GM18508 (cell line): Measurements from ENCODE around the gene DEPP1.
A peak's percentile ranks its signal among the peaks of the same experiment; 100 is the strongest.

ENCODE experiments used
- ATAC-seq: cut with Tn5 transposase; IDR thresholded peaks from one replicate; pipeline ENCODE4 v1.9.1; 2021; ENCODE audit warnings: moderate number of reproducible peaks; ENCODE audit not compliant: insufficient read depth, unreplicated experiment

The DEPP1 gene

DNA sequence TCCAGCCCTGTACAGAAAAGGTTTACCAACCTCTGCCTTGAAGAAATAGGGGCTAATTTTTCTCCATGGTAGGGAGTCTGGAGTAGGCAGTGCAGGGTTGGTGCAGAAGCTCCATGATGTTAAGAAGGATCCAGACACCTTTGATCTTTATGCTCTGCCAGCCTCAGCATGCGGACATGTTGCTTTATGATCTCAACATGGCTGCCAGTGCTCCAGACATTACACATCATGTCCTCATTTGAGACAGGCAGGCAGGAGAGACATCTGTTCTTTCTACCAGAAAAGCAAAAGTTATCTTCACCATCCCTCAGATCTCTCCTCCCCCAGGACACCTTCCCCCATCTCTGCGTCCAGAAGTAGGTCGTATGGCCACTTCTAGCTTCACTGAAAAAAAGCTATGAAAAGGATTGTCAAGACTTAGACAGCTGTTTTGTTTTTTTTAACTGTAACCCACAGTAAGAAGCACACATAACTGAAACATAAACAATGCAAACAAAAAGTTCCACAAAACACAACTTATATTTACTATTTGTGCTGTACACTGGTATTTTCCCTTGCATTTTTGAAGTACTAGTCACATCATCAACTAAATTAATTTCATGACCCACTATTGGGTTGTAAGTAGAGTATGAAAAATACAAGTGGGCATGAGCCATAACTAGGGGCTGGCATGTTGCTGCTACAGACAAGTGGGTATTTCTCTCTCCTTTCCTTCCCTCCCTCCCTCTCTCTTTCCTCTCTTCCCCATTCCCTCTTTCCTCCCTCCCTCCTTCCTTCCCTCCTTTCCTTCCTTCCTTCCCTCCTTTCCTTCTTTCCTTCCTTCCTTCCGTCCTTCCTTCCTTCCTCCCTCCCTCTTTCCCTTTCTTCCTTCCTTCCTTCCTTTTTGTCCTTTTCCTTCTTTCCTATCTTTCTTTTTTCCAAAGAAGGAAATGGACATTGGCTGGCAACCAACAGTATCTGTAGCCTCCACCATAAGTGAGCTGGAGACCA, 21.6 kb downstream of the DEPP1 start:
- ATAC-seq, result no peak

DNA sequence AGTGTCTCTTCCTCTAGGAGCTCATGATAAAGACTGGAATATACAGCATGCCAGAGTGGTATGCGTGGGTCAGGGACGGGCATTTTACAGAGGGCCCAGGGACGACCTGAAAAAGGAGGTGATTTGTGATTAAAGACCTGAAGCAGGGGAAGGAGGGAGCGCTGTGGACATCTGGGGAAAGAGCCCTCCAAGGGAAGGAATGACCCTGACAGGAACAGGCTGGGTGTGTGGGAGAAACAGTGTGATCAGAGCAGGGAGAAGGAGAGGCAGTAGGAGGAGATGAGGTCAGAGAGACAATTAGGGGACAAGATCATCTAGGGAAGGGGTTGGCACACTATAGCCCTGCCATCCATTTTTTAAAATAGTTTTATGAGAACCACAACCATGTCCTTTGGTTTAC, 22.4 kb downstream of the DEPP1 start:
- ATAC-seq, result no peak

DNA sequence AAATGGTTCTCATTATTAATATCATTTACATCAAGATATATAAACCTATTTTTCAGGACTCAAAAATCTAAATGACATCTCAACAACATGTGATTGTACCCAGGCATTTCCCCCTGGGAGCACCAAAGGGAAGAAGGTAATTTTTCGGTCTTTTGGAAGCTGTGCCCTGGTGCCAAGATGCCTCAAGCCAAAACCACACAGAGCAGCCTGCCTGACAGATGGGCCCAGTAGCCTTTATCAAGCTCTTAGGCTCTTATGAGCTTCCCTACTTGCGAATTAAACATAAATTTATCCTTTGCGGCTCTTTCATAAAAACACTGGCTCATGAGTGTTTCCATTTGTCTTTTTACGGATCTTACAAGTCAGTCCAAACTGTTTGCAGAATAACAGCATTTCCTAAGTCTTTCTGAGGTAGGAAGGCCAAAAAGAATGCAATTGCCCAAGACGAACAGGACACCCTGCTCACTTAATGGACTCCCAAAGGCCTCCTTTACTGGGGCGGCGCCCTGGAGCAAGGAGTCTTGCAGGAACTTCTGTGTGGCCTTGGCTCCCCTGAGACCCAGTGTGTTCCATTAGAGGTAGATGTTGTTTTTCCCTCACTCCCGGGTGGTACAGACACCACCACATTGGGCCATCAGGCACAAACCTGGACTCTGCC, 23.1 kb downstream of the DEPP1 start:
- no peak for ATAC-seq

DNA sequence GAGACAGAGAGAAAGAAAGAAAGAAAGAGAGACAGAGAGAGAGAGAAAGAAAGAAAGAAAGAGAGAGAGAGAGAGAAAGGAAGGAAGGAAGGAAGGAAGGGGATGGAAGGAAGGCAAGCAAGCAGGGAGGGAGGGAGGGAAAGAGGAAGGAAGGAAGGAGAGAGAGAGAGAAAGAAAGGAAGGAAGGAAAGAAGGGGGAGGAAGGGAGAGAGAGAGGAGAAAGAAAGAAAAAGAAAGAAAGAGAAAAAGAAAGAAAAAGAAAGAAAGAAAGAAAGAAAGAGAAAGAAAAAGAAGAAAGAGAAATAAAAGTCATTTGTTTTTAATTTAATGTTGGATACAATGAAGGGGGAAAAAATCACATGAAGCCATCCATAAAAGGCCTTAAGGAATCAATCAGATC, 23.6 kb downstream of the DEPP1 start:
- no peak for ATAC-seq

DNA sequence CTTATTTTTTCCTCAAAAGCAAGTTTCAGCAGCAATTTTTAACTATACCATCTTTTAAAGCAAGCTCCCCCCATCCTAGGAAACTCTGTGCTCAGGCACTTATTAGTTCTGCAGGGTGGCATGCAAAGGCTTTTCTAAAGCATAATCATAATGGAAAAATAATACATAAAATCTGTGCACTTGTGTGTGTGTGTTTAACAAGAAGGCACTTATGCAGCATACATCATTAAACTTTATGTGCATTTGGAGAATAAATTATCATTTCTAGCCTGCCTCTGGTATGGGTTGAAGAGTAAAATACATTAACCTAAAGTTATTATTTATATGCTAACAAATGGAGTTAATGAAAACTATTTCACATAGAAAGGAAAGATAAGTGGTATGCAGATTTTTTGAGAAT, 24.6 kb downstream of the DEPP1 start:
- no peak for ATAC-seq

DNA sequence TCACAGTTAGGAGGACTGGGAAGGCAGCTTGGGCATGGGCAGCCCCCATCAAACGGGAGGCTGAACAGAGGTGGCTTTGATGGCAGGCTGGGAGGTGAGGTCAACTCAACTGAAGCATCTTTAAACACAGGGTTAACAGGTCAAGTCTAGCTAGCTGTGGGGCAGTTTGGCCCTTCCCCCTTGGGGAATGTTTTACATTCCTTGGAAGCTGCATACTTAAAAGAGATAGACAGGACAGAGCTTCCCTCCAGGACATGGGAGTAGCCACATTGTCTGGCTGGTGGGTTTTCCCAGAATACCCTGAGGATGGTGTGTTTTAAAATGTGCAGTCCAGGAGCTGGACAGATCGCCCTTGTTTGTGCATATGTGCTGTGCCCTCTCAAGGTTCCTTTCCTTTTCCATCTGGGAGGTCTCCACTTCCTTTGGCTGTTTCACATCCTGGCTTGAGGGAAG, 25.8 kb downstream of the DEPP1 start:
- no peak for ATAC-seq

DNA sequence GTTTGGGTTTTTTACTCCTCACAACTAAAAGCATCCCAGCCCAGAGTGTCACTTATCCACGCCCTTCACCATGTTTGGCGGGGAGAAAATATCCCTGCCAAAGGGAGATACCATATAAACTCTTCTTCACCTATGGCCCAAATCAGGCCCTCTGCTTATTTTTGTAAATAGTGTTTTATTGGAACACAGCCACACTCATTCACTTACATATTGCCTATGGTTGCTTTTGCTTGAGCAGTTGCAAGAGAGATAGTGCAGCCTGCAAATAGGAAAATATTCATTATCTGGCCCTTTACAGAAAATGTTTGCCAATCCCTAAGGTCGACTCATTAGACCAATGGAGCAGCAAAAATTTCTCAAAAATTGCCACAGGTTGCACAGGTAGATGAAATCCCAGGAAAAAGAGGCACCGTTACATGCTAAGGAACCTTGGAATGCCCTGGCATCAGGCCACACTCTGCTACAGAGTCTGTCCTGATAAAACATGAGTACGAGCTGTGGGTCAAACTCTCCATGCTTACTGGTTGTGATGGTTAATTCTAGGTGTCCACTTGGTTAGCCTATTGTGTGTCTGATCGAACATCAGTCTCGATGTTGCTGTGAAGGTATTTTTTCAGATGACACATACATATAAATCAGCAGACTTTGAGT, 26.9 kb downstream of the DEPP1 start:
- ATAC-seq, result no peak

DNA sequence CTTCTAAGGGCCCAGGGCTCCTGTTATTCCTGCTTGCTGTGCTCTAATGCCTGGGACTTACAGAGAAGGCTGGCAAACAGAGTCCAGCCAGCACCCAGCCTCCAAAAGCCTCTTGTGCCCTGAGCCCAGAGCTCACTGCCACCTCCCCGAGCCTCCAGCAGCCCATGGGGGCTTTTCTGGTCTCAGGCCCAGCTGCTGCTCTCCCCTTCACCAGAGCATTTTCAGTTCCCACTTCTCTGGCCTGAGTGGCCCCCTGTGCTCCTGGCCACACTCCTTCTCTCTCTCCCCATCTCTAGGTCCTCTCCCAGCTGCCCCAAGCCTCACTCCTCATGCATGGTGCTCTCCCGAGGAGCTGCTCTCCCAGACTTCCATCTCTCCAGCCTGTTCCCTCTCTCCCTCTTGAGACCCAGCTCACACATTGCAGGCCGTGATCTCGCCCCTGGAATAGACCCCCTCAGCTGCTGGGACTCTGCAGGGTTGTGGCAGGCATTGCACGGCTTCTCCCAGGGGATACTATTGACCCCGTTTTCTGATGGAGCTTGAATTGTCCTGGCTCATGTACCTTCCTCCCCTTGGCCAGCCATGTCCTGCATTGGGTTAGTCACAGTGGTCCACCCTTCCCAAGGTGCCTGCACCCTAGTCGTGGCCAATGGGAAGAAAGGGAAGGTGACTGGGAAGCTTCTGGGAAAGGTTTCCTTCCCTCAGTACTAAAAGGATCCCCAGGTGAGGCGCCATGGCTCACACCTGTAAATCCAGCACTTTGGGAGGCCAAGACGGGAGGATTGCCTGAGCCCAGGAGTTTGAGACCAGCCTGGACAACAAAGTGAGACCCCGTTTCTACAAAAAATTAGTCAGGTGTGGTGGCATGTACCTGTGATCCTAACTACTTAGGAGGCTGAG, 28.0 kb downstream of the DEPP1 start:
- no peak for ATAC-seq

DNA sequence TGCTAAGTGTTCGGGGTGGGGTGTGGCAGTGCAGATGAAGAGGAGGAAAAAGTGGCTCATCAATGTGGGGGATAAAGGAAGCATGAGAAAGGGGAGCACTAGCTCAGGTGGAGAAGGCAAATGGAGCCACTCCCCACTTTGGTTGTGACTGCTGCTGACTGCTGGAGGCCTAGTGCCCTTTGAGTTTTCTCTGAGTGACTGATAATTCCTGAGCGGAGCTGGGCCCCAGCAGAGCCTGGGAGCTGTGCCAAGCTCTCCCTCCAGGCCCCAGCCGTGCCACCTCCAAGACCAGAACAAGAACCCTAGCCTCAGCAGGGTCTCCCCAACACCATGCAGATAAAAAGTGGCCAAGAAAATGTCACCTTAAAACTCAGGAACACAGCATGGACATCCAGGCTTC, 28.7 kb downstream of the DEPP1 start:
- ATAC-seq, result no peak

DNA sequence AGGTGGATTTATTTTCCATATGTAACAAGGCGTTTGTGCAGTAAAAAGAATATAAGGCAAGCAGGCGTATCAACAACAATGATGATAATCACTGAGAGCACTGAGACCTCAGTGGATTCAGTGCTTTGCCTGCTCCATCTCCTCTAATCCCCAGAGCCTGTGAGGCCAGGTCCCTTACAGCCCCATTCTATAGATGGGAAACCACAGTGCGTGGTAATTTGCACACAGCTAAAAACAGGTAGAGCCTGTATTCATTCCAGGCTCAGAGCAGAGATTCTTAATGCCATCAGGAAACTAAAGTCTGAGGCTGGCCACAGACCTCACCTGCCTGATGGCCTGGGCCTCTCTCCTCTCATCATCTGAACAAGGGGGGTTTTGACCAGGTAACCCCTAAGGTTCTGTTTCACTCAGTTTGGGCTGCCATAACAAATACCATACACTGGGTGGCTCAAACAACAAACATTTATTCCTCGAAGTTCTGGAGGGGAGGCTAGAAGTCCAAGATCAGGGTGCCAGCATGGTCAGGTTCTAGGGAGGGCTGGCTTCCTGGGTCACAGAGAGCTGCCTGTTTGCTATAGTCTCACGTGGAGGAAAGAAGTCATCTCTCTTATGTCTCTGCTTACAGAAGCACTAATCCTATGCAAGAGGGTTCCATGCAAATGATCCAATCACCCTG, 29.3 kb downstream of the DEPP1 start:
- no peak for ATAC-seq

DNA sequence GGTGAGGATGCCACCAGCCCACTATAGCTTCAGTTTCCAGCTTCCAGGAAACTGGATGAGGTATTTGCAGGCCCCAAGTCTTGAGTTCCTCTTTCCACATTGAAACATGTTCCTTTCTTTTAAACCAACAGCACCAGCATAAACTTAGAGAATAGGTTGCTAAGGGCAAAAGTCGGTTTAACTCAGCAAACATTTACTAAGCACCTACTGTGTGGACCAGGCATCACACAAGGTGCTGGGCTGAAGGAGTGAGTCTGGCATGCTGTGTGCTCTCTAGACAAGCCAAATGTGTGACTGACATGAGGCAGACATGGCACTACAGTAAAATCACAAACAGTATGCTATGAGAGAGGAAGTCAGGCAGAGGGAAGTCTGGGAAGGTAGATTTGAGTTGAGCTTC, 30.0 kb downstream of the DEPP1 start:
- ATAC-seq, result no peak

DNA sequence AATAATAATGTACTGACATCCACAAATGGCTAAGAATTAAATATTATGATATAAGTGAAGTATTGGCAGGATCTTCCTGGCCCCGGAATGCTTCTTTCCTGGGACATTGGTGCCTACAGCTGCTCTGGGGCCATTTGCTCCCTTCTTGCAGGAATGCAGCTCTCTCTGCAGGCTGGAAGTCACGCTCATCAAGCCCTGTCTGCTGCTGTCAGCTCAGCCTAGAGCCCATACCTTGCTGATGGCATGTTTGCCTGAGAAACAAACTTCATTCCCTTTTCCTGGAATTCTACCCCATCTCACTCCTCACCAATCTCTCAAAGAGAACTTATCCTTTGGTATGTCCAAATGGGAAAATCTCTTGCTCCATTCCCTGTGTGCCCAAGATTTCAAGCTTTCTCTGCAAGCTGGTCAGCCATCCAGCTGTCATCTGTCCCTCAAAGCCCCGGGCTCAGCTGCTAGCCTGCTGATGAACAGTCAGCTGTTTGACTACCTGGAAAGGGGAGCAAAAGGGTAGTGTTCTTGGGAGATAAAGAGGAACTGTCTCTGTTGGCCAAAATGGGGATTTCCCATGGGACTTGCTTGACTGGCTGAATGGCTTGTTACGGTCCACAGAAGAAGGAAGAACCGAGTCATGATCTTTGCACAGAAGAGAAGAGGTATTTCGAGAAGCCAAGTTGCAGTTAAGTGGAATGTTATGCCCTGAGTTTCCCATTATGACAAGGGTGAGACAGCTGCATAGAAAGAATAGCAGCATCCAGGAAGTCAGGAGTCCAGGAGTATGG, 31.0 kb downstream of the DEPP1 start:
- ATAC-seq, result peak; percentile 72

DNA sequence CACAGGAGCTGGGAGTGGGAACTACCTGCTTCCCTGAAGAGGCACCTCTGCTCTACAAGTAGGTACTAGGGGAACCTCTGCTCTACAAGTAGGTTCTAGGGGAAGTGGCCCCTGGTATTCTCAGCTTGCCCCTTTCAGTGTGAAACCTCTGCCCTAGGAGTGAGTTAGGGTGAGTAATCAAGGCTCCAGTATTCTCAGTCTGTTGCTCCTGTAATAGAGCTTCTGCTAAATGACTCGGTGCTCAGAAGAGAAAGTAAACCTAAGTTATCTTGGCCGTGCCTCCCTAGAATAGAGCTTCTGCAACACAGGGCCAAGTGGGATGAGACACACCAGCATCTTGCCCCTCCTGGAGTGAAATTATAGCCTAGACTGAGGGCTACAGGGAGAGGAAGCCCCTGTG, 32.4 kb downstream of the DEPP1 start:
- ATAC-seq, result peak; percentile 34

DNA sequence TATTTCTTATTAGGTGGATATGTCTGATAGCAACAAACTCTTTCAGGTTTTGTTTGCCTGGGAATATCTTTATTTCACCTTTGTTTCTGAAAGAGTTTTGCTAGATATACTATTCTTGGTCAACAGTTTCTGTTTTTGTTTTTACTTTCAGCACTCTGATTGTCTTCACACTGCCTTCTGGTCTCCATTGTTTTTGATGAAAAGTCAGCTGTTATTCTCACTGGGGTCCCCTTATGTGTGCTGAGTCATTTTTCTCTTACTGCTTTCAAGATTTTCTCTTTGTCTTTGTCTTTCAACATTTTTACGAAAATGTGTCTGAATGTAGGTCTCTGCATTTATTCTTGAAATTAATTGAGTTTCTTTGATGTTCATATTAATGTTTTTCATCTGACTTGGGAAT, 34.3 kb downstream of the DEPP1 start:
- no peak for ATAC-seq

DNA sequence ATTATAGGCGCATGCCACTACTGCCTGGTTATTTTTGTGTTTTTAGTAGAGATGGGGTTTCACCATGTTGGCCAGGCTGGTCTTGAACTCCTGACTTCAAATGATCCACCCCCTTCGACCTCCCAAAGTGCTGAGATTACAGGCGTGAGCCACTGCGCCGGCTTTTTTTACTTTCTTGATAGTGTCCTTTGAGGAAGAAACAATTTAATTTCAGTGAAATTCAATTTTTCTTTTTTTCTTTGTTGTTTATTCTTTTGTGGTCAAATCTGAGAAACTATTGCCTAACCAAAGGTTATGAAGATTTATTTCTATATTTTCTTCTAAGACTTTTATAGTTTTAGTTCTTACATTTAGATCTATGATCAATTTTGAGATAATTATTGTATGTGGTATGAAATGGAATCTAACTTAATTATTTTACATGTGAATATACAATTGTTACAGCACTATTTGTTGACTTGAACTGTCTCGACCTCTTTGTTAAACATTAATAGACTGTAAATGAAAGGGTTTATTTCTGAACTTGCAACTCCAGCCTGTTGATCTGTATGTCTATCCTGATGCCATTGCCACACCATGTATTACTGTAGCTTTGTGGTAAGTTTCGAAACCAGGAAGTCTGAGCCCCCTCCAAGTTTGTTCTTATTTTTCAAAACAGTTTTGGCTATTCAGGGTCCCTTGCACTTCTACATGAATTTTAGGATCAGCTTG, 38.8 kb downstream of the DEPP1 start:
- ATAC-seq, result no peak

DNA sequence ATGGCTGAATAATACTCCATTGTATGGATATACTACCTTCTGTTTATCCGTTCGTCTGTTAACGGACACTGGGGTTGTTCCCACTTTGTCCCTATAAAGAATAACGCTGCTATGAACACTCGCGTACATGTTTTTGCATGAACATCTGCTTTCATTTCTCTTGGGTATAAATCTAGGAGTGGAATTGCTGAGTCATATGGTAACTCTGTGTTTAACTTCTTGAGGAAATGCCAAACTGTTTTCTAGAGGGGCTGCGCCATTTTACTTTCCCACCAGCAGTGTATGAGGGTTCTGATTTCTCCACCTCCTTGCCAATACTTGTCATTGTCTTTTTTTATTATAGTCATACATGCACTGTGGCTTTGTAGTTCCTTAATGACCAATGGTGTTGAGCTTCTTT, 39.7 kb downstream of the DEPP1 start:
- ATAC-seq, result no peak

DNA sequence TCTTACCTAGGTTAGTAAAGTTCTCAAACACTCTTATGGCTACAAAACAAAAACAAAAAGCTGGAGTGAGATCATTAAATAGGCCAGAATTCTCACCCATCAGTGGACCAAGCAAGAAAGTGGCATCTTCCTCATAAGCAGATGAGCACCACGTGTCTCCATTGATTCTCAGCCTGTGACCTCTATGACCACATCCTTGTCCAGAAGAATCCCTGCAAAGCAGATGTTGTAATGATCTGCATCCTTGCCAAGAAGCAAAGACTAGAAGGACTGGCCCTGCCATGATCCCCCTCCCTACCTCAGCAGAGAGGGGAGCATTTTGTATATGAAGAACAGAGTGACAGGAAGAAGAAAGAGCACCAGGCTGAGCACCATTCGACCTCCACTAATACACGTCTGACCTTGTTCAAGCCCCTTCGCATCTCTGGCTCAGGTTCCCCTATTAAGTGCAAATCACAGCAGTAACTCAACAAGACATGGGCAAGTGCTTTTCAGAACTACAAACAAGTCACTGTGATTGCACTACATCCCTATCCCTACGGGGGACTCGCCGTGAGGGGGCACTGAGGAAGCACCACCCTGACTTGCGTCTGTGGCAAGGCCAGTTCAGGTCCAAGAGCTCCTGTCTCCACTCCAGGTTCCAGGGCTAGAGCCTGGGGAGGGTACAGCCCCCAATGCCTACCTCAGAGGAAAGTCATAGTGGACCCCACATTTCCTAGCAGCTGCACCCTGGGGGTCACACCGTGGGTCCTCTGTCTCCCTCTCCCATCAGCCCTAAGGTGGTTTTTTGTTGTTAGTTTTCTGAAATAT, 41.2 kb downstream of the DEPP1 start:
- ATAC-seq, result no peak
